ENCODE measurements around the gene FCMR. TPM values are rescaled to one million over a fixed set of nuclear protein-coding genes. Genes with fewer than 3 reads are reported as not detected.

FCMR gene
- total and polyA plus RNA-seq, 4 donors, result 0.70 to 3.6 (median 1.7) TPM

DNA sequence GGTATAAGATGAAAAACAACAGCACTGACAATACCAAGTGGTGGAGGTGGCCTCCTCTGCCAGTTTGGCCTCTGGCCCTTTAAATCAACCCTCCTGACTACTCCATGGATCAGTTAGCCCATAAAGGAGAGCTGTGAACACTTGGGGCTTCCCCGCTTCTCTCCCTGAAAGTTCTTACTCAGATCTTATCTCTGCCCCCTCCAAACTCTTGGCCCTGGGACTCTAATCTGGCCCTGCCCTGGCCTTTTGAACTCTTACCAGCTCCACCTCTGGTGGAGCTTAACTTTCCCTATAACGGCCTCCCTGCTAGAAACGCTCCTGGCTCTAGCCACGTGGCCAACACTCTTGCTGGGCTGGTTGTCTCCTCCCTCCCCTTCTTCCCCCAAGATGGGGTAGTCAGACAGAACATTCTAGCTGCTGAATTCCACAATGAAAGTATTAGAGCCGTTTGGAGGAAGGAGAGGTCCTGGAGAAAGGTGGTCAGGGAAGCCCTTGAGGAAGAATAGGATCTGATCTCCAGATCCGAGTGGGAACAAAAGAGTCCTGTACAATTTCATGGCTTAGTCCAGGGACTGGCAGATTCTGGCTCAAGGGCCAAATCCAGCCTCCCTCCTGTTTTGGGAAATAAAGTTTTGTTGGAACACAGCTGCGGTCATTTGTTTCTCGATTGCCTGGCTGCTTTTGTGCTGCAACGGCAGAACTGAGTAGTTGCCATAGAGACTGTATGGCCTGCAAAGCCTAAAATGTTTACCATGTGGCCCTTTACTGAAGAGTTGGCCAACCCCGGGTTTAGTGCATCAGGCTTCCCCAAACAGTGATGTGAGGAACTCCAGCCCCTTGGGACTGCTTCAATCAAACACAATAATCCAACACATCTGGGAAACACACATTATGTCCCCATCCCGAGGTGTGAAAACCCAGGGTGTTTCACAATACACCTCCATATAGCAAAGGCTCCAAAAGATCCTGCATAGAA lies 34.0 kb upstream of the FCMR start:
- no peaks in the 10 kb centered on the region for H3K36me3 ChIP-seq (ENCODE audit: control insufficient read depth in 4 of 4, insufficient read depth in 3 of 4, low read depth in 1 of 4, low read length in 3 of 4)
- 44% methylated on average over 11 of the region's 11 CpGs for WGBS
- H3K9ac ChIP-seq (ENCODE audit: low read depth in 1 of 2, low read length in 2 of 2), result no peak overlapping the region
- no peak overlapping the region for H3K4me3 ChIP-seq (ENCODE audit: low read depth in 1 of 3, low read length in 3 of 3)
- no peaks in the 10 kb centered on the region for H3K9me3 ChIP-seq (ENCODE audit: control insufficient read depth in 4 of 4, low read length in 3 of 4)
- DNase-seq (ENCODE audit: low spot score), result no peak
- H3K27ac ChIP-seq (ENCODE audit: low read depth in 1 of 2, low read length in 2 of 2), result peak overlapping the region in 1 of 2 donors; percentile 42
- H3K27me3 ChIP-seq (ENCODE audit: control insufficient read depth in 4 of 4, insufficient read depth in 4 of 4, low read length in 3 of 4), result no peaks in the 10 kb centered on the region
- peaks cover 14 to 52% (median 48%) of the 10 kb centered on the region in 4 donors for H3K4me1 ChIP-seq (ENCODE audit: control insufficient read depth in 4 of 4, insufficient read depth in 4 of 4, low read length in 3 of 4)
- TF ChIP-seq, protein P1, sequence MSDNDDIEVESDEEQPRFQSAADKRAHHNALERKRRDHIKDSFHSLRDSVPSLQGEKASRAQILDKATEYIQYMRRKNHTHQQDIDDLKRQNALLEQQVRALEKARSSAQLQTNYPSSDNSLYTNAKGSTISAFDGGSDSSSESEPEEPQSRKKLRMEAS (IDR thresholded peaks at IDR 0.05), result peak; percentile 70
- TF ChIP-seq ATF3 (IDR thresholded peaks at IDR 0.05) (no peak), FOXA1 (IDR thresholded peaks at IDR 0.05) (no peak), HNF4A (conservative IDR thresholded peaks at IDR 0.05) (peak; percentile 76 to 83), FOXA2 (IDR thresholded peaks at IDR 0.05) (no peak), HNF4G (IDR thresholded peaks at IDR 0.05) (peak; percentile 23), RAD21 (IDR thresholded peaks at IDR 0.05) (no peak), YY1 (IDR thresholded peaks at IDR 0.05) (no peak), SP1 (IDR thresholded peaks at IDR 0.05) (peak; percentile 68), EGR1 (IDR thresholded peaks at IDR 0.05; ENCODE audit: low read depth in 2 of 2) (no peak), JUND (IDR thresholded peaks at IDR 0.05) (no peak), TAF1 (conservative IDR thresholded peaks at IDR 0.05) (no peak), GABPA (IDR thresholded peaks at IDR 0.05 in 1 of 2, conservative IDR thresholded peaks at IDR 0.05 in 1 of 2) (no peak), REST (IDR thresholded peaks at IDR 0.05) (no peak), NR2F2 (IDR thresholded peaks at IDR 0.05) (peak; percentile 44), RXRA (IDR thresholded peaks at IDR 0.05) (peak; percentile 49 to 86)
- TF ChIP-seq, protein P2, sequence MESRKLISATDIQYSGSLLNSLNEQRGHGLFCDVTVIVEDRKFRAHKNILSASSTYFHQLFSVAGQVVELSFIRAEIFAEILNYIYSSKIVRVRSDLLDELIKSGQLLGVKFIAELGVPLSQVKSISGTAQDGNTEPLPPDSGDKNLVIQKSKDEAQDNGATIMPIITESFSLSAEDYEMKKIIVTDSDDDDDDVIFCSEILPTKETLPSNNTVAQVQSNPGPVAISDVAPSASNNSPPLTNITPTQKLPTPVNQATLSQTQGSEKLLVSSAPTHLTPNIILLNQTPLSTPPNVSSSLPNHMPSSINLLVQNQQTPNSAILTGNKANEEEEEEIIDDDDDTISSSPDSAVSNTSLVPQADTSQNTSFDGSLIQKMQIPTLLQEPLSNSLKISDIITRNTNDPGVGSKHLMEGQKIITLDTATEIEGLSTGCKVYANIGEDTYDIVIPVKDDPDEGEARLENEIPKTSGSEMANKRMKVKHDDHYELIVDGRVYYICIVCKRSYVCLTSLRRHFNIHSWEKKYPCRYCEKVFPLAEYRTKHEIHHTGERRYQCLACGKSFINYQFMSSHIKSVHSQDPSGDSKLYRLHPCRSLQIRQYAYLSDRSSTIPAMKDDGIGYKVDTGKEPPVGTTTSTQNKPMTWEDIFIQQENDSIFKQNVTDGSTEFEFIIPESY (IDR thresholded peaks at IDR 0.05), result no peak
- TF ChIP-seq, protein P3, sequence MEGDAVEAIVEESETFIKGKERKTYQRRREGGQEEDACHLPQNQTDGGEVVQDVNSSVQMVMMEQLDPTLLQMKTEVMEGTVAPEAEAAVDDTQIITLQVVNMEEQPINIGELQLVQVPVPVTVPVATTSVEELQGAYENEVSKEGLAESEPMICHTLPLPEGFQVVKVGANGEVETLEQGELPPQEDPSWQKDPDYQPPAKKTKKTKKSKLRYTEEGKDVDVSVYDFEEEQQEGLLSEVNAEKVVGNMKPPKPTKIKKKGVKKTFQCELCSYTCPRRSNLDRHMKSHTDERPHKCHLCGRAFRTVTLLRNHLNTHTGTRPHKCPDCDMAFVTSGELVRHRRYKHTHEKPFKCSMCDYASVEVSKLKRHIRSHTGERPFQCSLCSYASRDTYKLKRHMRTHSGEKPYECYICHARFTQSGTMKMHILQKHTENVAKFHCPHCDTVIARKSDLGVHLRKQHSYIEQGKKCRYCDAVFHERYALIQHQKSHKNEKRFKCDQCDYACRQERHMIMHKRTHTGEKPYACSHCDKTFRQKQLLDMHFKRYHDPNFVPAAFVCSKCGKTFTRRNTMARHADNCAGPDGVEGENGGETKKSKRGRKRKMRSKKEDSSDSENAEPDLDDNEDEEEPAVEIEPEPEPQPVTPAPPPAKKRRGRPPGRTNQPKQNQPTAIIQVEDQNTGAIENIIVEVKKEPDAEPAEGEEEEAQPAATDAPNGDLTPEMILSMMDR (IDR thresholded peaks at IDR 0.05; ENCODE audit: low read depth, low read length, missing input control), result no peak

Measured in liver (tissue), 9 donors.